ENCODE measurements around the gene ABHD4. TPM values are rescaled to one million over a fixed set of nuclear protein-coding genes. Genes with fewer than 3 reads are reported as not detected.

Gene ABHD4
- total RNA-seq, 2 experiments from 2014 or later, result 5.6 to 15.6 TPM

- no peak for DNase-seq (ENCODE audit: low spot score)
- Histone ChIP-seq H3K9me2 (ENCODE audit: insufficient read depth, low read length) (no peaks in the 10 kb centered on the region), H3K4me1 (ENCODE audit: insufficient read depth, low read length, poor library complexity, severe bottlenecking) (no peaks in the 10 kb centered on the region), H3K79me2 (ENCODE audit: insufficient read depth, low read depth, low read length) (no peaks in the 10 kb centered on the region), H4K20me1 (ENCODE audit: insufficient read depth, low read length) (no peaks in the 10 kb centered on the region), H2AFZ (ENCODE audit: low read length) (no peak overlapping the region), H3K27ac (ENCODE audit: low read depth, low read length, poor library complexity, severe bottlenecking) (no peak overlapping the region), H3K36me3 (ENCODE audit: insufficient read depth, low read length) (no peaks in the 10 kb centered on the region), H3K4me2 (ENCODE audit: low read length) (no peak overlapping the region), H3K4me3 (ENCODE audit: low read depth, low read length, poor library complexity, severe bottlenecking) (no peak overlapping the region), H3K9me3 (ENCODE audit: low read length) (no peaks in the 10 kb centered on the region)
- BruUV-seq (replicated peaks), result no TSS peak
- TF ChIP-seq CTCF (conservative IDR thresholded peaks at IDR 0.05; ENCODE audit: low read length) (no peak), EZH2phosphoT487 (IDR thresholded peaks at IDR 0.05; ENCODE audit: borderline replicate concordance, low read depth, low read length) (no peak)
- intact Hi-C loops (cut with micrococcal nuclease; ENCODE audit: unreplicated experiment), result loop anchor here (10.0 kb wide), 1 partner anchor 181 kb away; no protein-coding TSS in a partner anchor
- POLR2A ChIA-PET, result interaction anchor here (0.9 to 1.2 kb wide), 2 partner anchors 76 to 93 kb away, joined by 3 to 4 read pairs; no protein-coding TSS in a partner anchor
- CTCF ChIA-PET (ENCODE audit: unreplicated experiment), result interaction anchor here (0.6 kb wide), 1 partner anchor 43 kb away, joined by 3 read pairs; no protein-coding TSS in a partner anchor
Measured at GRCh38 chr14:22656226-22656625, 58.1 kb downstream of the ABHD4 start.

GRCh38 chr14:22656945-22657731 is 59.0 kb downstream of the ABHD4 start:
- no peak overlapping the region for H3K4me3 ChIP-seq (ENCODE audit: low read depth, low read length, poor library complexity, severe bottlenecking)
- TF ChIP-seq CTCF (conservative IDR thresholded peaks at IDR 0.05; ENCODE audit: low read length) (no peak), EZH2phosphoT487 (IDR thresholded peaks at IDR 0.05; ENCODE audit: borderline replicate concordance, low read depth, low read length) (no peak)
- intact Hi-C loops (cut with micrococcal nuclease; ENCODE audit: unreplicated experiment), result loop anchor here (10.0 kb wide), 1 partner anchor 182 kb away; no protein-coding TSS in a partner anchor
- no peaks in the 10 kb centered on the region for H3K9me3 ChIP-seq (ENCODE audit: low read length)
- CTCF ChIA-PET (ENCODE audit: unreplicated experiment), result interaction anchor here (0.6 to 1.0 kb wide), 4 partner anchors 82 to 196 kb away, joined by 3 to 7 read pairs (median 3); no protein-coding TSS in a partner anchor
- no peaks in the 10 kb centered on the region for H3K79me2 ChIP-seq (ENCODE audit: insufficient read depth, low read depth, low read length)
- no peak overlapping the region for H3K27ac ChIP-seq (ENCODE audit: low read depth, low read length, poor library complexity, severe bottlenecking)
- H3K4me2 ChIP-seq (ENCODE audit: low read length), result no peak overlapping the region
- BruUV-seq (replicated peaks), result no TSS peak
- no peaks in the 10 kb centered on the region for H4K20me1 ChIP-seq (ENCODE audit: insufficient read depth, low read length)
- POLR2A ChIA-PET, result interaction anchor here (0.5 to 1.2 kb wide), 4 partner anchors 77 to 213 kb away, joined by 3 to 5 read pairs (median 4); no protein-coding TSS in a partner anchor
- DNase-seq (ENCODE audit: low spot score), result no peak
- H3K4me1 ChIP-seq (ENCODE audit: insufficient read depth, low read length, poor library complexity, severe bottlenecking), result no peaks in the 10 kb centered on the region
- no peaks in the 10 kb centered on the region for H3K36me3 ChIP-seq (ENCODE audit: insufficient read depth, low read length)
- H2AFZ ChIP-seq (ENCODE audit: low read length), result no peak overlapping the region
- H3K9me2 ChIP-seq (ENCODE audit: insufficient read depth, low read length), result no peaks in the 10 kb centered on the region
